ENCODE data around the gene GDPD3. TPM values are rescaled to one million over a fixed set of nuclear protein-coding genes. Genes with fewer than 3 reads are reported as not detected.

GDPD3 gene
- total and polyA plus RNA-seq, 9 of the 15 experiments (the other 6 are each of a cell fraction or from before 2014, with no cell fraction given) = 0.47 to 3.9 (median 1.1) TPM

GRCh38 chr16:30092373-30093010 is 20.8 kb downstream of the GDPD3 start (continued):
- TF ChIP-seq ZBTB40 (IDR thresholded peaks at IDR 0.05) (0 out of 2 replicates have a peak, but pooled peaks have one; percentile 47), ZBTB40 (CRISPR knock-in tag; IDR thresholded peaks at IDR 0.05) (no peak), XRCC5 (IDR thresholded peaks at IDR 0.05; ENCODE audit: low read depth, low read length) (peak; percentile 88; the same call in 1 of the 2 replicates), RBFOX2 (IDR thresholded peaks at IDR 0.05; ENCODE audit: low read depth, low read length) (peak; percentile 69), FIP1L1 (IDR thresholded peaks at IDR 0.05; ENCODE audit: low read depth, low read length, poor library complexity, severe bottlenecking) (no peak), SP2 (IDR thresholded peaks at IDR 0.05; ENCODE audit: extremely low read depth, low read depth, low read length, poor library complexity, severe bottlenecking) (no peak), ZNF699 (CRISPR knock-in tag; IDR thresholded peaks at IDR 0.05; ENCODE audit: insufficient replicate concordance) (peak; percentile 80), ZC3H11A (IDR thresholded peaks at IDR 0.05; ENCODE audit: low read depth, low read length) (no peak), ZSCAN29 (IDR thresholded peaks at IDR 0.05) (0 out of 2 replicates have a peak, but pooled peaks have one; percentile 34), ZFP1 (CRISPR knock-in tag; IDR thresholded peaks at IDR 0.05) (peak; percentile 65), RFX7 (CRISPR knock-in tag; IDR thresholded peaks at IDR 0.05) (peak; percentile 86; the same call in 1 of the 2 replicates), TEAD4 (IDR thresholded peaks at IDR 0.05; ENCODE audit: low read length) (no peak; the same call in 1 of the 2 replicates), TEAD4 (CRISPR knock-in tag; IDR thresholded peaks at IDR 0.05; ENCODE audit: borderline replicate concordance) (0 out of 2 replicates have a peak, but pooled peaks have one; percentile 56), ZKSCAN1 (IDR thresholded peaks at IDR 0.05; ENCODE audit: low read depth, low read length) (peak; percentile 59; the same call in 1 of the 2 replicates)
- TF ChIP-seq, protein P1, sequence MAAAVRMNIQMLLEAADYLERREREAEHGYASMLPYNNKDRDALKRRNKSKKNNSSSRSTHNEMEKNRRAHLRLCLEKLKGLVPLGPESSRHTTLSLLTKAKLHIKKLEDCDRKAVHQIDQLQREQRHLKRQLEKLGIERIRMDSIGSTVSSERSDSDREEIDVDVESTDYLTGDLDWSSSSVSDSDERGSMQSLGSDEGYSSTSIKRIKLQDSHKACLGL (CRISPR knock-in tag; IDR thresholded peaks at IDR 0.05; ENCODE audit: borderline replicate concordance, poor library complexity, severe bottlenecking) = peak; percentile 68
- TF ChIP-seq, protein P2, sequence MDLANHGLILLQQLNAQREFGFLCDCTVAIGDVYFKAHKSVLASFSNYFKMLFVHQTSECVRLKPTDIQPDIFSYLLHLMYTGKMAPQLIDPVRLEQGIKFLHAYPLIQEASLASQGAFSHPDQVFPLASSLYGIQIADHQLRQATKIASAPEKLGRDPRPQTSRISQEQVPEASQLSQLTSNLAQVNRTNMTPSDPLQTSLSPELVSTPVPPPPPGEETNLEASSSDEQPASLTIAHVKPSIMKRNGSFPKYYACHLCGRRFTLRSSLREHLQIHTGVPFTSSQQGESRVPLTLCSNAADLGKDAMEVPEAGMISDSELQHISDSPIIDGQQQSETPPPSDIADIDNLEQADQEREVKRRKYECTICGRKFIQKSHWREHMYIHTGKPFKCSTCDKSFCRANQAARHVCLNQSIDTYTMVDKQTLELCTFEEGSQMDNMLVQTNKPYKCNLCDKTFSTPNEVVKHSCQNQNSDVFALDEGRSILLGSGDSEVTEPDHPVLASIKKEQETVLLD (IDR thresholded peaks at IDR 0.05) = 0 out of 2 replicates have a peak, but pooled peaks have one; percentile 36

Data from K562 (cell line).